ELR (cell line): ENCODE results near the gene VPS36.
"Not testable (repeated sequence)": the region's sequence is repeated elsewhere in the genome, so short reads cannot be mapped to it uniquely, and the experiment has no call there.

Experiments used
- DNase-seq: peaks from one replicate; pipeline ENCODE4 v3.0.0-alpha.2; 2015; ENCODE audit warnings: low read depth

The VPS36 gene, protein sequence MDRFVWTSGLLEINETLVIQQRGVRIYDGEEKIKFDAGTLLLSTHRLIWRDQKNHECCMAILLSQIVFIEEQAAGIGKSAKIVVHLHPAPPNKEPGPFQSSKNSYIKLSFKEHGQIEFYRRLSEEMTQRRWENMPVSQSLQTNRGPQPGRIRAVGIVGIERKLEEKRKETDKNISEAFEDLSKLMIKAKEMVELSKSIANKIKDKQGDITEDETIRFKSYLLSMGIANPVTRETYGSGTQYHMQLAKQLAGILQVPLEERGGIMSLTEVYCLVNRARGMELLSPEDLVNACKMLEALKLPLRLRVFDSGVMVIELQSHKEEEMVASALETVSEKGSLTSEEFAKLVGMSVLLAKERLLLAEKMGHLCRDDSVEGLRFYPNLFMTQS

DNA sequence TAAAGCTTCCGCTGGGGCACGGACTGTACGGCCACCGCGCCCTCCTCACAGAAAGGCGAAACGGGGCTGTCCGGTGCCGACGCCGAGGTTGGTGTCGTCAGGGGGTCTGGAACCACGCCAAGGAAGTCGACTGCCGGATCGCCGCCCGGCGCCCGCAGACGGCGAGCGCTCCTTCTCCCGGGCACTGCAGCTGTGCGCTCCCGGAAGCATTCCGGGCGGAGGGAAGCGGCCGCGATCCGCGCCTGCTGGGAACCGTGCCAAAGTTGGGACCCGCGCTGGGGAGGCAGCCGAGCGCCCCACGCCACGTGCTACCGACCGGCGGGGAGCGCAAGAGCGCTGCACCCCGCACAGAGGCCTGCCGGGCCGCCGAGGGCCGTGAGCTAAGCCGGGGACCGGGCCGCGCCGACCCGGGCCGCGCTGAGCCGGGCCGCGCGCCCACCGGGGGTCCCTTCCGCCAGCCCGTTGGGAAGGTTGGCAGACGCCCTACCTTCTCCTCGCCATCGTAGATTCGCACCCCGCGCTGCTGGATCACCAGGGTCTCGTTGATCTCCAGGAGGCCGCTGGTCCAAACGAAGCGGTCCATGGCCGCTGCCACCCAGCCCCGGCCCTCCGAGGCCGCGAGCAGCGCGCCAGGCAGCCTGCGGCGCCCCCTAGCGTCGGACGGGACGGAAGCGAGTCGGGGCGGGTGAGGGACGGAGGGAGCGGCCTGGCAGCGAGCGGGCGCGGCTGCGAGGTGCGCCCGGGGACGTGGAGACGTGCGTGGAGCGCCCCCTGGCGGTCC, at the start of gene VPS36:
Gene VPS36, minus strand, starts transcription at position 623 of the 781 bp plus-strand sequence. Its CDS starts 40 bp downstream, at position 583.
- DNase-seq = peak; percentile 94

DNA sequence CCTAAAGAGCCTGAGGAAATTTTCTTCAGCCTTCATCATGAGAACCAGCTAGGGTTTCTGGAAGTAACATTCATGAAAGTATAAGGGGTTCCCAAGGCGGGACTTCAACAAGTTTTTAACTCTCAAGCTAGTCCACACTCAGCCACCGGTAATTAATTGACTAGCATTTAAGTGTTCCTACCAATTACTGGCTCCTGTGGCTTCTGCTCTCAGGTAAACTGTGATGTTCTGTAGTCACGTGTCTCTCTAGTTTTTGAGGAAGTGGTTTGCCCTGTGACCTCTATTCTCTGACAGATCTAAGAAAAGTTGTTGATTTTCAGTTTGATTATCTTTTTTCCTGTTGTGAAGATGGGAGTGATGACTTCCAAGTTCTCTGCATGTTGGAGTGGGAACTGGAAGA, 47.5 kb upstream of the VPS36 start:
- not testable (repeated sequence) for DNase-seq

DNA sequence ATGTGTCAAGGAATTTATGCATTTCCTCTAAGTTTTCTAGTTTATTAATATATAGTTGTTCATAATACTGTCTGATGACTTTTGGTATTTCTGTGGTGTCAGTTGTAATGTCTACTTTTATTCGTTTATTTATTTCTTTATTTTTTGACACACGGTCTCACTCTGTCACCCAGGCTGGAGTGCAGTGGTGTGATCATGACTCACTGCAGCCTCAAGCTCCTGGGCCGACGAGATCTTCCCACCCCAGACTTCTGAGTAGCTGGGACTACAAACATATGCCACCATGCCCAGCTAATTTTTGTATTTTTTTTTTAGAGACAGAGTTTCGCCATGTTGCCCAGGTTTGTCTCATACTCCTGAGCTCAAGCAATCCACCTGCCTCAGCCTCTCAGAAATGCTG, 43.8 kb upstream of the VPS36 start:
- DNase-seq = not testable (repeated sequence)

DNA sequence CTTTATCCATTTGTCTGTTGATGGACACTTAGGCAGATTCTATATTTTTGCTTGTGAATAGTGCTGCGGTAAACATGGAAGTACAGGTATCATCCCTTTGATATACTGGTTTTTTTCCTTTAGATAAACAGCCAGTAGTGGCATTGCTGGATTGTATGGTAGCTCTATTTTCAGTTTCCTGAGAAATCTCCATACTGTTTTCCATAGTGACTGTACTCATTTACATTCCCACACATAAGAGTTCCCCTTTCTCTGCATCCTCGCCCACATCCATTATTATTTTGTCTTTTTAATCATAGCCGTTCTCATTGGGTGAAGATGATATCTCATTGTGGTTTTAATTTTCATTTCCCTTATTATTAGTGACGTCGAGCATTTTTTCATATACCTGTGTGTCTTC, 40.6 kb upstream of the VPS36 start:
- DNase-seq = not testable (repeated sequence)

DNA sequence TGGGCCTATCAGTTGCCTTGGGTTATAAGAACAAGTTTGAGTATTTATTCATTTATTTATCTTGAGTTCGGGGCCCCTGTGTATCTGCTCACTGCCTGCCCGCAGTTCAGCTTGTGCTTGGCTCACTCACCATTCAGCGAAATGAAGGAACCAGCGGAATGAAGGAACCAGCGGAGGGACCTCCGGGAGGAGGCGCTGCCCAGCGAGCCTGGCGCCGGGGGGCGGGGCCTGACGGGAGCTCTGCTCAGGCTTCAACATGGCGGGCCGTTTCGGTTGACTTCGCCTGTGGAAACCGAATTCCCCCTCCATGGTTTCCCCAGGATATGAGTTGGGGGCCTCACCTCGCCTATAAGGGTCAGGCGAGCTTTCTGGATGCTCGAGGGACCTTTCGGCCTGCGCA, 38.3 kb upstream of the VPS36 start:
- DNase-seq = not testable (repeated sequence)

DNA sequence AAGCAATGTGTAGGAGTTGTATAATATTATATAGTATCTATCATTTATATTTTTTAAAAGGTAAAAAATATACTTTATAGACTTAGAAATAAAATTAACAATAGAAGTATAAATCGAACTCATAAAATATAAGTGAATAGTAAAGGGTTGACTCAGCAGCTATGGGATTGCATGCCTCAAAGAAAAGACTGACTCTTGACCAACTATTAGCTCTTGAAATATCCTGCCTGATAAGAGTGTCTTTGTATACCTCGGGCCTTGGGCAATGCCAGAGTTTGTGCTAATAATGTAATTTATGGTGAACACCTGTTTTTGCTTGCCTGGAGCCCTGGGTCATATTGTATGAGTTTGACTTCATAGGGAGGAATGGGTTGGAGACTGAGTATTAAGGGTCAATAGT, 36.6 kb upstream of the VPS36 start:
- DNase-seq = not testable (repeated sequence)

DNA sequence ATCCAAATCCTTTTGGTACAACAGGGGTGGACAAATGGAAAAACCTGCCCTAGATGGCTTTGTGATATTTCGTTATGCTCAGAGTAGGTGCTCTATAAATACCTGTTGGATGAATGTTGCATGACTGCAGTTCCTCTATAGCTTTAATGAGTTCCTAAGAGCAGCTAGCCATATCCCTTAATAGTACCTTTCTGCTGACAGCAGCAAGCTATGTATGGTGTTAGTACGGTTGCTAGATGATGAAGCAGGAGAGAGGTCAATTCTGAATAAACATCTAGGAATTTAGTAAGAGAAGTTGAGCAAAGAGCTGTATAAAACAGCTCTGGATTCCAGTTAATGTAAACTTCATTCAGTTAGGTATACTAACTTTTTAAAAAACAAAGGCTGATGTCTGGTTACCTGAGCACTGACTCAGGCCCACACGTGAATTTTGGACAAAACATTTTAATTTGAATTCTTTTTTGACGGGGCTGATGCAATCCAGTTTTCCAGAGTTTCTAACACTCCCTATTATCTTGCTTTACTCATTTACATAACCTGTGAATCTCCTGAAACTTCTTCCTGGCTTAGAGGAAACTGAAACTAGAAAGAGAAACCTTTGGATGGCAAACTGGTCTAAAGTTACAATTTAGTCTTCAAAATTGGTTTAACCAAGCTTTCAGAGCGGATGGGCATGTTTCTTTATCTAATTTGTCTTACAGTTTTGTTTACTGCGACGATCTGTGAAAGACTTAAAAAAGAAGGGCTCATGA, 30.4 kb upstream of the VPS36 start:
- DNase-seq = not testable (repeated sequence)

DNA sequence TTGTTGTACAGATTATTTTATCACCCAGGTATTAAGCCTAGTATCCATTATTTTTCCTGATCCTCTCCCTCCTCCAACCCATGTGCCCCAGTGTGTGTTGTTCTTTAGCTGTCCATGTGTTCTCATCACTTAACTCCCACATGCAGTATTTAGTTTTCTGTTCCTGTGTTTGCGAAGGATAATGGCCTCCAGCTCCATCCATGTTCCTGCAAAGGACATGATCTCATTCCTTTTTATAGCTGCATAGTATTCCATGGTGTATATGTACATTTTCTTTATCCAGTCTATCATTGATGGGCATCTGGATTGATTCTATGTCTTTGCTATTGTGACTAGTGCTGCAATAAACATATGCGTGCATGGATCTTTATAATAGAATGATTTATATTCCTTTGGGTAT, 18.1 kb upstream of the VPS36 start:
- not testable (repeated sequence) for DNase-seq

DNA sequence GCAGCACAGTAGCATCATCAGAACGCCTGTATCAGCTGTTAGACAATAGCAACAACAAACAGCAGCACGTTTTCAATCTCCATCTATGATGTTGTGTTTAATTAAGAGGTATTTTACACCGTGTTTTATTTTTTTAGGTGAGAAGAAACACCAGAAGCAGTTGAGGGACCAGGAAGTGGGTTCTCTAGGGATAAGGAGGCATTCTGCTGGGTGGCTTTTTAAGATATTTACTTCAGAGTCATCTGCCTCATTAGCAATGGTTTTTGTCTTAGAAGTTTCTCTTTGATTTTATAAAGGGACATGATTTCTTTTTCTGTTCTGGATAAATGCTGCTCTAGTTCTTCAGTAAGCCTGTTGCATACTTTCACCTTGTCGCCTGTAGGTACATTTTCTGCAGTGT, 13.1 kb upstream of the VPS36 start:
- DNase-seq = no peak

DNA sequence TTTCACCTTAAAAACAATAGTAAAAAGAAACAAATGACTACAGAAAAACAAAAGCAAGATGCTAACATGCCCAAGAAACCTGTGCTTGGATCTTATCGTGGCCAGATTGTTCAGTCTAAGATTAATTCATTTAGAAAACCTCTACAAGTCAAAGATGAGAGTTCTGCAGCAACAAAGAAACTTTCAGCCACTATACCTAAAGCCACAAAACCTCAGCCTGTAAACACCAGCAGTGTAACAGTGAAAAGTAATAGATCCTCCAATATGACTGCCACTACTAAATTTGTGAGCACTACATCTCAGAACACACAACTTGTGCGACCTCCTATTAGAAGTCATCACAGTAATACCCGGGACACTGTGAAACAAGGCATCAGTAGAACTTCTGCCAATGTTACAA, 10.8 kb upstream of the VPS36 start:
- no peak for DNase-seq

DNA sequence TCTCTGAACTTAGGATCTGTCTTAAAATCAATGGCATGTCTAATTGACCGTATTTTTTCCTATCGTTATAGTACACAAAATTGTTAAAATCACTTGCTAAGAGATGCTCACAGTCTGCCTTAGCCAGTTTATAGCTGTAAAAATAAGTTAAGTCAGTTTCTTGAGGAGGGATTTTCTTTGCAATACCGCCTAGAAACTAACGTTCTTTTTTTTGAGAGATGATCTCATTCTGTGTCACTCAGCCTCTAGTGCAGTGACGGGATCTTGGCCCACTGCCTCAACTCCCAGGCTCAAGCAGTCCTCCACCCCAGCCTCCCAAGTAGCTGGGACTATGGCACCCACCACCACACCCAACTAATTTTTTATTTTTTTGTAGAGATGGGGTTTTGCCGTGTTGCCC, 9.2 kb upstream of the VPS36 start:
- peak; percentile 87 for DNase-seq

DNA sequence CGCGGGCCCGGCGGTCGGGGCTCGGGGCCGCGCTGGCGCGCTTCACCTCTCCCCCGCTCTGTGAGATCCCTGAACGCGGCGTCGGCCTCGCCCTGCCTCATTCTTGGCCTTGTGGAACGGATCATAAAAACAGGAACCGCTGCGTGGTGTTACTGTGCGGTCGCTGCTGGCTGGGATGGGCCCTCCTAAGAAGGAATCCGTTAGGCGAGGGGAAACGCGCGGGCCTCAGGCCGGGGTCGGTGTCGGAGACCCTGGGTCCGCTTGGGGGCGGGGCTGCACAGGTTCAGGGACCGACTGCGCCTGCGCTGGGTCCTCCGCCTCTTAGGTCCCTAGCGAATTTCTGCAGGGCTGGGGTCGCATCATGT, 5.2 kb upstream of the VPS36 start:
- peak; percentile 78 for DNase-seq

DNA sequence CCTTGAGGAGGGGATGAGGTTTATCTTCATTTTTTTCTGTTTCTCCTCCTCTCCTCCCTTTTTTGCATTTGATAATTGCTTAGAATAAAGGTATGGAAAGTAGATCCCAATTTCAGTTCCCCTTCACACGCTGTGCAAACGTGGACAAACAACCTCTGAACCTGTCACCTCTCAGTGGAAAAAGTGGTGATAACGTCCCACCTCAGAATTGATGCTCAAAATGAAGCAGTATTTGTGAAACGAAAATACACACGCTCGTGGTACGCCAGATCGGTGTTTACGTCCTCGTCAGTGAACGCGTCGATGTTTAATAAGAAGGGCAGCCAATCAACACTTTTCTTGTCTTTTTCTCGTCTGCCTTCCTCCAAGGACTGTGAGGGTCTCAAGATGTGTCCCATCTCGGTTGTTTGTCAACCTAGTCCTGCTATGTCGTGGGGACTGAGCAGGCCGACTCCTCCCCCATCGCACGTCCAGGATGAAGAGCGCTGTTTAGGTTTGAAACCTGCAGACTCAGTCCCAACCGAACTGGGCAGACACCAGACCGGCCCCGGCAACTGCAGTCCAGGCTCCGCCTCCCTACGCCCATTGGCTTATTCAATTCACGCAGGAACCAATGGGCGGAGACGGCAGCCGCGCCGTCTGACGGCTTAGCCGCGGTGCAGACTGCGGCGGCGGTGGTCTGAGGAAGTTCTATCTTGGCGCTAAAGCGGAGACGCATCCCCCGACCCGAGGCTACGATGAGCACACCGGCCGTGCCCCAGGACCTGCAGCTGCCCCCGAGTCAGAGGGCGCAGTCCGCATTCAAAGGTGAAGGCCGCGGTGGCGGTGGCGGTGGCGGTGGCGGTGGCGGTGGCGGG, 4.6 kb upstream of the VPS36 start, which contains the start of gene CKAP2:
Gene CKAP2, plus strand, starts transcription at position 659 of the 857 bp plus-strand sequence. Its CDS starts 79 bp downstream, at position 738.
- peak; percentile 97 for DNase-seq

DNA sequence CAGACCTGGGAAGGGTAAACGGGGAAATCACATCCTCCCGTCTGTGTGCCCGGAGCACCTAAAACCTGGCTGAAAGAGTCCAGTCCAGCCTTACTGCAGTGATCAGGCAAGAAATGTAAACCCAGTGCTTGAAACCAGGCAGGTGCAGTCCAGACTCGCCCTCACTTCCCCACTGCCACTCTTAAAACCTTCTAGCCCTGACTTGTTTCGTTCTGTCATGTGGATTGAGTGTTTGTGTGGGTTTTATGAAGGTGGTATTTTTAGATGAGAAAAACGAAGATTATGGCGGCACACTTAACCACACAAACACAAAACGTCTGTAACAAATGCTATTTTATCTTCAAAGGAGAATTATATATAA, 4.0 kb upstream of the VPS36 start:
- DNase-seq = peak; percentile 38

DNA sequence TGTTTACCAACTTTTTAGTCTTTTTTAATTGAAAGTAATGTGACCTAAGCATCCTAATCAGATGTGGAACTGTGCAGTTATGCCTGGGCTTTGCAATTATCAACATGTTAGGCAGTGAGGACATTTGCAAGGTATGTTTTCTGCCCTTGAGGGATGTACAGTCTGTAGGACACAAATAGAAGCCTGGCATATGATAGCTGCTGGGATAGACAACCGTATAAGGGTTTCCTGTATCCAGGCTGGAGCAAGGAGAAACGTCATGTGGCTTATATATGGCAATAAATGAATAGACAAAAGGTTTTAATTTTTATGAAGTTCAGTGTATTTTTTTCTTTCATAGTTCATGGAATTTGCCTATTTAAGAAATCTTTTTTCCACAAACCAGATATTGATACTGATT, 2.0 kb upstream of the VPS36 start:
- DNase-seq = no peak

DNA sequence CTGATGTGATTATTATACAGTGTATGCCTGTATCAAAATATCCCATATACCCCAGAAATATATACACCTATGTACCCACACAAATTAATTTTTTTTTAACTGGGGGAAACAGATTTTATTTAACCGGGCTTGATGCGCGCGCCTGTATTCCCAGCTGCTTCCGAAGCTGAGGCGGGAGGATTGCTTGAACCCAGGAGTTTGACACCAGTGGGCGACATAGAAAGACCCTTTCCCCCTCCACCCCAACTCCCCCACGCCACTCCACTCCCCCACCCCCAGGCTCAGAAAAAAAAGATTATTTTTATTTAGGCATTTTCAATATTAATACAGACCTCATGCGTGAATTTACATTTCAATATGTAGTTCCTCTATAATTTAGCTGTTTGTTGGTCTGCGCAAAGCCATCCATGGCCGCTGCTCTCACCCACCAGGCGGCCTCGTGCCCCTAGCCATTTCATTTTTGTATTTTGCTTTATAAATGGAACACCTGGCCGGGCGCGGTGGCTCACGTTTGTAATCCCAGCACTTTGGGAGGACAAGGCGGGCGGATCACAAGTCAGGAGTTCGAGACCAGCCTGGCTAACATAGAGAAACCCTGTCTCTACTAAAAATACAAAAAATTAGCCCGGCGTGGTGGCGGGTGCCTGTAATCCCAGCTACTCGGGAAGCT, 836 bp upstream of the VPS36 start:
- DNase-seq = no peak

DNA sequence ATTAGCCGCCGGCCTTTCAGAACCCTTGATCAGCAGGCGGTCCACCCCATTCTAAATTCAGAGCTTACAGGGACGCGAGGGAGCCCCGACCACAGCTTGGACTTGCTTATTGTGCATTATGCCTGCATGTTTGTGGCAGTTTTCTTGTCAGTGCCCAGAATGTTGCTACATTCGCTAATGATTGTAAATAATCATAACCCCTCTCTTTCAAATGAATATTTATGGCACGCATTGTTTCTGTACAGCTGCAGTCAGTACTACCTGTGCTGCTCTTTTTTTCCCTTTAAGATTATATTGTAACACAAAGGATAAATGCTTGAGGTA, 321 bp upstream of the VPS36 start:
- DNase-seq = no peak

DNA sequence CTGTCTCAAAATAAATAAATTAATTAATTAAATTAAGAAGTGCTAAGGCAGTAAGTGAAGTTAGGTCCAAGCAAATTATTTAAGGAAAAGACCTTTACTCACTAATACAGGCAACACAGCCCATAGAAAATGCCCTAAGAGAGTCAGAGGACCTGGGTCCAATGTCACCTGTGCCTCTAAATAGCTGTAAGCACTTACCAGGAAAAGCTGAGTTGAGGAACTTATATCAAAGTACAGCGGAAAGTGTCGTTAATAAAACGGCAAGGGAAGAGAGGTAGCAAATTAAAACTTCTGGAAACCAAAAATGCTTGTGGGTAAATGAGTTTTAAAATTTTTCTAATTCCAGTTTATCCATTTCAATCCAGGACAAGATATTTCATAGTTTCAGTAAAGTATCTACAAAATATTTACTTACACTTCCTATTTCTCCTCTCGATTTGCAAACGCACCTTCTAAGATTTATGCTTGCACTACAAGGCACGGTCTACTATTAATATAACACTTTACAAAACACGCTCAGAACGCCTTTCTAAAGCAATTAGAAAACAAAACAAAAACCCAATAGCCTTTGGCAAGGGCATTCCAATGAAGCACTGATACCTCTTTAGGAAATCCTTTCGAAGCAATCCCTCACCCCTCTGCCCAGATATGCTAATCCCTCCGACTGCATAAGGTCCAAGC, 963 bp downstream of the VPS36 start:
- DNase-seq = no peak

DNA sequence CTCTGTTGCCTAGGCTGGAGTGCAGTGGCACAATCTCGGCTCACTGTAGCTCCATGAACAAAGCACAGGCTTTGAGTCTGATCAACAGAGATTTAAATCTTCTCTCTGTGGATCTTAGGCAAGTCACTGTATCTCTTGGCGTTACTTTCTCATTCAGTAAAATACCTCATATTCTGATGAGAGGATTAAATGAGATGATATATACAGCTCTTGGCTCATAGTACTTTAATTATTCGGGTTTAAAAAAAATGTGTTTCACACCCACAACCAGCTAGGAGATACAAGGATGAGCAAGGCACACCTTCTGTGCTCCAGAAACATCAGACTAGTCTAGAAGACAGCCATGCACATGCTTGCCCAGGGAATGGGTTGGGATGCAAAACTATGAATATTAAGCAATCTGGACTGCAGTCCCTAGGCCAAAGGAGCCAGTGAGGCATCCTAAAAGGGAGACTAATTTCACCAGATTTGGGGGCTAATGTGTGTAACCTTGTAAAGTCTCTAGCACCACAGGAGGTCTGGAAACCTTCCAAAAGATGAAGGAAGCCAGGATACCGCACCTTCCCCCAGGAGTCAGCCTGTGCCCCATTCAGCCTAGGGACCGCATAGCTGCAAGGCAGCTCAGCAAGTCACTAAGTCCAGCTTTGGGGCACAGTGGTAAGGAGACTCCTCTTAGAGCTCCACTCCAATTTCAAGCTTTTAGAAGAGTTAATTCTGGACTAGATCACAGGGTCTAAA, 2.5 kb downstream of the VPS36 start:
- DNase-seq = no peak

DNA sequence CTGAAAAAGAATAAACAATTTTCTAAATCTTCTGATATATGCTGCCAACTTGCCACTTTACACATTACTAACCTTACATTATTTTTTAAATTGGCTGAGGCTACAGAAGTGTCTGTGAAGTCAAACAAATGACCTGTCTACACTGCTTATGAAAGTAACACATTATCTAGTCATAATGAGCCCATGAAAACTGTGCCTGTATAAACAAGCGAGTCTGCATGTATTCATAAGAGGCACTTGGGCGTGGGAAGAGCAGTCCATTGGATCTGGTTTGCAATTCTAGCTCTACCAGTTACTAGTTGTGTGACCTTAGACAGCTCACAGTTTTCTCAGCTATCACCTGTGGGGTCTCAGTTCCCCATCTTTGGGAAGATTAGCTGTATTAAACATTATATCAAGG, 3.1 kb downstream of the VPS36 start:
- no peak for DNase-seq
